Activated CD4-positive, CD25-positive, alpha-beta regulatory T cell treated with anti-CD3 and anti-CD28 coated beads, Interleukin-2, amount 50 U/mL, for 16 hours (primary cell): ENCODE measurements around the gene TMPRSS13.
A peak's percentile ranks its signal among the peaks of the same experiment; 100 is the strongest.

Experiments
- DNase-seq: peaks from one replicate; pipeline ENCODE4 v3.0.0-alpha.2; 2020; ENCODE audit warnings: low read depth, low spot score

TMPRSS13 gene

GRCh38 chr11:117914398-117914761 is 14.8 kb downstream of the TMPRSS13 start:
- DNase-seq: no peak

- no peak for DNase-seq
Measured at GRCh38 chr11:117913736-117914397, 15.3 kb downstream of the TMPRSS13 start.

GRCh38 chr11:117912497-117912896 is 16.7 kb downstream of the TMPRSS13 start:
- no peak for DNase-seq

GRCh38 chr11:117911694-117912093 is 17.5 kb downstream of the TMPRSS13 start:
- DNase-seq: no peak

GRCh38 chr11:117910941-117911655 is 18.1 kb downstream of the TMPRSS13 start:
- DNase-seq: no peak

GRCh38 chr11:117910525-117910924 is 18.7 kb downstream of the TMPRSS13 start:
- no peak for DNase-seq

GRCh38 chr11:117909611-117910382 is 19.4 kb downstream of the TMPRSS13 start:
- no peak for DNase-seq

GRCh38 chr11:117908959-117909610 is 20.1 kb downstream of the TMPRSS13 start:
- DNase-seq: no peak

GRCh38 chr11:117908109-117908895 is 20.9 kb downstream of the TMPRSS13 start:
- no peak for DNase-seq

- peak; percentile 9 for DNase-seq
Measured at GRCh38 chr11:117907276-117908108, 21.7 kb downstream of the TMPRSS13 start.

GRCh38 chr11:117906710-117907109 is 22.5 kb downstream of the TMPRSS13 start:
- no peak for DNase-seq

GRCh38 chr11:117906126-117906525 is 23.1 kb downstream of the TMPRSS13 start:
- no peak for DNase-seq

- DNase-seq: no peak
Measured at GRCh38 chr11:117905524-117905923, 23.7 kb downstream of the TMPRSS13 start.

- DNase-seq: no peak
Measured at GRCh38 chr11:117903505-117904382, 25.5 kb downstream of the TMPRSS13 start.

GRCh38 chr11:117902001-117902845 is 27.0 kb downstream of the TMPRSS13 start:
- DNase-seq: no peak

GRCh38 chr11:117901601-117902000 is 27.6 kb downstream of the TMPRSS13 start:
- DNase-seq: no peak

GRCh38 chr11:117900720-117901440 is 28.3 kb downstream of the TMPRSS13 start:
- no peak for DNase-seq
